Measurements from ENCODE around the gene CFAP57.

The CFAP57 gene

DNA sequence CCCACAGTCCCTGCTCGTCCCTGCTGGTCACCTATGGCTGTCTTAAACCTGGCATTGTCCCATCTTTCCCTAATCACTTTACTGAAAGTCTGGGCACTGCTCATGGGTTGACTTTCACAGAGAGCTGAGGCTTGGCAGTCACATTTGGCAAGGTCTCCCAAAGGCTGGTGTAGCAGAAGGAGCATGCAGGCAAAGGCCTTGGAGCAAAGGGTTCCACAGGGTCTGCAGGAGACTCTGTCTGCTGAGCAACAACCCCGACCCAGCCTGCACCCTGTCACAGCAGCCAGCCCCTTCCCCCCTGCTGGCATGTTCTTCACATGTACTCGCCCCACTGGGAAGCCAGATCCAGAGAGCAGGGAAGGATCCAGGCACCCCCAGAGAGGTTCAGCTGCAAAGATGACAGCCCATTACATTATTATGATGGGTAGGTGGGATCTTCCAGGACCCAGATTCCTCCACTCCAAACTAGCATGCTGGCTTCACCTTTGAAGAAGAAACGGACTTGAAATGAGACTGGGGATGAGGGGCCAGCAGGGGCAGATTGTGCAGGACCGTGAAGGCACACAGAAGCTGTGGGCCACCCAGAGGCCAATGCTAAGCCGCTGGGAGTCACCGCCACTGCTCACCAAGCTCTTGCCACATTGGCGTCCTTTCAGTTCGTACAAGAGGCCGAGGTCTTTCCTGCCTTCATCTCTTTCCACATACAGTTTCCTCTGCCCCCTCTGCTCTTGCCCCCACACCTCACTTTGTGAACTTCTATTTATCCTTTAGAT lies 83.5 kb downstream of the CFAP57 start:
- no peak for DNase-seq (ENCODE audit: low spot score)

DNA sequence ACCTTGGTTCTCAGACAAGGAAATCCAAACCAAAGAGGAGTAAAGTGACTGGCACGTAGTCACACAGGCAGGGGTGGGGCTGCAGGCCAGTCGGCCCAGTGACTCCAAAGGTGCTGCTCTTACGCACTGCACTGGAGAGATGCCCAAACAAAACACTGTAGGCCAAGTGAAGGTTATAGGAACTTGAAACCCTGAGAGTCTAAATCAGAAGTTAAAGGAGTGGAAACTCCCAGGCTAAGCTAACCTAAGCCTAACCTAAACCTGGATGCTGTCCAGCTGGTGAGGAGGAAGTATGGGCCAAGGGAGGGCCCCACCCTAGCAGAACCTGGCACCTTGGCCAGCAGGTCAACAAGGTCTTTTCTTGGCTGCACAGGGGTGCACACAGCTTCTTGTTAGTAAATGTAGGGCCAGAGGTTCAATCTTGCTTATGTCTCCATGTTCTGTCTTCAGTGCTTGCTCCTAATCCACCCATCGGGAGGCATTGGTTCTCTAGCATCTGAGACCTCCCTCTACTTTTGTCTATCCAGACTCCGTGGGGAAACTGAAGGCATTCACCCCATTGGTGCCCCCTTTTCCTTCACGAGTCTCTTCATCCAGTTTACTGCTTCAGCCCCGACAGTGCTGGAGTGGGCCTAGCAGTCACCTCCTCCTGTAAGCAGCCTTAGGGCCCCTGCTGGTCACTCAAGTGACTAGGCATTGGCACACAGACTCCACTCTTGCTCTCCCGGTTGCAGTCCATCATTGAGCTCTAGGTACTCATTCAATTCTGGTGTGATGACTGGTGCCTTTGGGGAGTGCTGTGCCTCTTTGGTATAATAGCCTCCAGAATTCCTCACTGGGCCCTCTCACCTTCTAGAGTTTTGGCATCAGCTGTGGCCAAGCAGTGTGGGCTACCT lies 84.8 kb downstream of the CFAP57 start:
- DNase-seq (ENCODE audit: low spot score): no peak

DNA sequence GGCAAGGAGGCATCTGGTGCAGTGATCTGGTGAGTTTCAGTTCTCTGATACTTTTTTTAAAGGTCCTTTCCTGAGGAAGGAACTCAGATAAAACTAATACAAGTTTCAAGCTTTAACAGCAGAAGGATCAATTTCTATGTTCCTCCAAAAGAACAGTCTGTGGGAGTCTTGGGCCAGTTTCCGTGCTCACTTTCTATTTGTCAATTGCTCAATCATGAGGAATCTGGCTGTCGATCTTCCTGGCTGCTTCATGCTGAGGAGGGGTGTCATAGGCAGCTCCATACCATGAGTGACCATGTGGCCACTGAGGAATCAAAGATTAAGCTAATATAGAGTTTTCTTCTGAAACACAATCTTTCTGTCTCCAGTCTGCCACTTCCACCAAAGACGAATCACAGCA lies 86.2 kb downstream of the CFAP57 start:
- no peak for DNase-seq (ENCODE audit: low spot score)

DNA sequence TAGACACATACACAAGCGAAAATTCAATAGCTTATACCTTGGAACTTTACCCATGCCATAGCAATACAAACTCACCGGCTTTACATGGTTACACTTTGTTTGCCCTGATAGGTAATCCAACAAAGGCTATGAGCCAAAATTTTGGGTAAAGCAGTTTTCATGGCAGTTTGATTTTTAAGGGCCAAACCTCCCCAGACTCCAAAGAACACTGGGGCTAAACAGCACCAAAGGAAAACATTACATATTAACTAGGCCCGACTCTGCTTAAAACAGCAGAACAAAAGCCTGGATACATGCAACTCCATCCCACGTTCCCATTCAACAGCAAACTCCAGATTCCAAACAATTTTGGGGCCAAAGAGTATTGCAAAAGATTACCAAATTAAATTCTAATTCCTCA lies 93.3 kb downstream of the CFAP57 start:
- DNase-seq (ENCODE audit: low spot score): no peak

DNA sequence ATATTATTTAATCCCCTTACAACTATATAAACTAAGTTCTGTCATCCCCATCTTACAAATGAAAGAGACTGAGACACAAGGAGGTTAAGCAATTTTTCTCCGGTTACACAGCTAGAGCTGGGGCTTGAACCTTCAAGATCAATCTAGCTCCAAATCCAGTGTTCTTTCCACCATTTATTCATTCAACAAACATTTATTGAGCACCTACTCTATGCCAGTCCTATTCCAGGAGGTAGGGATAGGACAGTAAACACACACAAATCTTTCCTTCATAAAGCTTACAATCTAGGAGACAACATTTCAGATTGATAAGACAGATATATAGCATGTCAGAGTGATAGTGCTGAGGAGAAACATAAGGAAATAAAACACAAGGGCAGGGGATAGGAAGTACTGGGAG lies 94.8 kb downstream of the CFAP57 start:
- DNase-seq (ENCODE audit: low spot score): no peak

DNA sequence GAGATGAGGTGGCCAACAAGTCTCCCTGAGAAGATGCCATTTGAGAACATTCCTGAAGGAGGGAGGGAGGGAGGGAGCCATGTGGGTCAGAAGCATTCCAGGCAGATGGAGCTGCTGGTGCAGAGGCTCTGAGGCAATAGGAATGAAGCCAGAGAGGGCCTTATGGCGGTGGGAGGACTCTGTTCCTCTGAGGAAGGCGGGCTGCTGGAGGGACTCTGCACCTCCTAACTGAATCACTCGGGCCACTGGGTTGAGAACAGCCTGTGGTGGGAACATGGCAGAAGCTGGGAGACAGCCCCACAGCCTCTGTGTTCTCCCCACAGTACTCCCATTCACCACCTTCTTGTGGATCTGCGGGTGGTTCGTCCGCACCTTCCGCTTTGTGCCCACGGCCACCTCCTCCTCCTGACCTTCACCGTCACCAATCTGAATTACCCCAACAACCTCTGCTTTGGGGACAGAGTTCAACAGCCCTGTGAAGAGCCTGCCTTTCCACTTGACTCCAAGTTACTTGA lies 95.2 kb downstream of the CFAP57 start:
- DNase-seq (ENCODE audit: low spot score): no peak

DNA sequence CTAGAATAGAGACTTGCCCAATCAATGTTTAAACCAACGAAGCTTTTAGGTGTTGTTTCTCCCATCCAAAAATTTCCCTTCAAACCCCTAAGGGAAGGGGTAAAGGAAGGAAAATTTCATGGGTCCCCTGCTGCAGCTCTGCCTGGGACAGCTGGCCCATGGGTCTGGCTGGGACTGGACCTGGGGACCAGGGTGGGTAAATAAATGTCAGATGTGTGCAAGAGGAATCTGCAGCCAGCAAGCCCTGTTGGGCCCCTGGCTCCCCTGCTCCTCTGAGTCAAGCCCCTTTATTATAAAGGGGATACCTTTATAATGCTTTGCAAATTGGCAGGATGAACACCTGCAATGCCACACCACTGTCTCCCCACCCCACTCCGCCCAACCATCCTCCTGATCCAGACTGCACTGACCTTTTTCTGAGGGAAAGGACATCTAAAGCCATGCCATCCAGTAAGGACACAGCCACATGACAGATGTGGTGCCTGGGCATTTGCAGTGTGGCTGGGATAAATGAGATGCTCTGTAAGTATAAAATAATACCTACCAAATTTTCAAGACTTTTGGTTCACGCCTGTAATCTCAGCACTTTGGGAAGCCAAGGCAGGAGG lies 95.8 kb downstream of the CFAP57 start:
- no peak for DNase-seq (ENCODE audit: low spot score)

DNA sequence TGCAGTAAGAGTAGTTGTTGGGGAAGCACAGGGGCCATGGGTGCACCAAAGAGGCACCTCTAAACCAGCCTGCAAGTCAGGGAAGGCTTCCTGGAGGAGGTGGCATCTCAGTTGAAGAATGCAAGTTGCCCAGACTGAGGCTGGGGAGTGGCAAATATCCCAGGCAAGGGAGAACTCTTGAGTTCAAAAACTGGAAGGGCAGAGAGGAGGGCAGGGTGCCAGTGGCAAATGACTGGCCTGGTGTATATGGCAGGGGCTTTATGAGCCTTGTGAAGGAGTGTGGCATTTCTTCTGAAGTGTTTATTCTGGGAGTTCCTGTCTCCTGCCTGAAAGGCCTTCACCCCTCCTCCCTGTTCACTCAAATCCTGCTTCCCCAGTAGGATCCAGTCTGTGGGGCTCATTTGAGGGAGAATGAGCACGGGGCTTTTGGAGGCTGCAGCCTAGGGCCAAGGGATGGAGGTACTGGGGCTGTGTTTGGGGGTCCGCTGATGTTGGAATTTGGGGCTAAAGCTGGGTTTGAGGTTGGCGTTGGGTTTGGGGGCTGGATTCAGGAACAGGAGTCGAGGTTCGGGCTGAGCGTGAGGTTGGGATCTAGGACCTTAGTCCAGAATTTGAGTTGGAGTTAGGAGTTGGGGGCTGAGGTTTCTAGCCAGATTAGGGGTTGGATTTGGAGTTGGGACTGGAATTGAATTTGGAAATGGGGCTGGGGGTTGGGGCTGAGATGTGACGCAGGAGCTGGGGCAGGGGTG lies 97.7 kb downstream of the CFAP57 start, which contains the start of gene TMEM125:
Gene TMEM125, plus strand, starts transcription at position 357 of the 749 bp plus-strand sequence. CDS start 2,740 bp downstream, outside the sequence.
- no peak for DNase-seq (ENCODE audit: low spot score)

DNA sequence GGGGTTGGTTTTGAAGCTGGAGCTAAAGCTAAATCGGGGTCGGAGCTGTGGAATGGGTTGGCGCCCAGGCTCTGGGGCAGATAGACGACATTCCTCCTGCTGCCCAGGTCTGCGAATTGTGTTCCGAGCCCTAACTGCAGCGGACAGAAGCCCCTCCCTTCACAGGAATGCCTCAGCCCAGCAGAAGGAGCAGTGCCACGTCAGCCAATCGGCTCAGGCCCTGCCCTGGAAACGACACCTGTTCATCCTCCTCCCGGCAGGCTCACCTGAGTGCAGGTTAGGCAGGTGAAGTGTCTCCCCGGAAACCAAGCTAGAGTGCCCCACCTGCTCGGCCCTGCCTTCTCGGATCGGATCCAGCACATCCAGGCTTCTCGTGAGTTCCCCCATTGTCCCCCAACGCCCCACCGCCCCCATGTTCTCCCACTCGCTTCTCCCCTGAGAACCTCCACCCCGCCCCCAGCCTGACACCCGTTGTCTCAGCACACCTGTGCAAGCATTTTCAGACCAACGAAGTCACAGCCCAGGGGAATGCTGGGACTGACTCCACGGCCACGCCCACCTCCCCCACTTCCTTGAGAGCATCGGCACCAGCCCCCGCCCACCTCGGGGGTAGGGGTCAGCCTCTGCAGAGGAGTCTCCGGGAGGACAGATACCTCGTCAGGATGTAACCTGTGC lies 98.4 kb downstream of the CFAP57 start:
- no peak for DNase-seq (ENCODE audit: low spot score)

DNA sequence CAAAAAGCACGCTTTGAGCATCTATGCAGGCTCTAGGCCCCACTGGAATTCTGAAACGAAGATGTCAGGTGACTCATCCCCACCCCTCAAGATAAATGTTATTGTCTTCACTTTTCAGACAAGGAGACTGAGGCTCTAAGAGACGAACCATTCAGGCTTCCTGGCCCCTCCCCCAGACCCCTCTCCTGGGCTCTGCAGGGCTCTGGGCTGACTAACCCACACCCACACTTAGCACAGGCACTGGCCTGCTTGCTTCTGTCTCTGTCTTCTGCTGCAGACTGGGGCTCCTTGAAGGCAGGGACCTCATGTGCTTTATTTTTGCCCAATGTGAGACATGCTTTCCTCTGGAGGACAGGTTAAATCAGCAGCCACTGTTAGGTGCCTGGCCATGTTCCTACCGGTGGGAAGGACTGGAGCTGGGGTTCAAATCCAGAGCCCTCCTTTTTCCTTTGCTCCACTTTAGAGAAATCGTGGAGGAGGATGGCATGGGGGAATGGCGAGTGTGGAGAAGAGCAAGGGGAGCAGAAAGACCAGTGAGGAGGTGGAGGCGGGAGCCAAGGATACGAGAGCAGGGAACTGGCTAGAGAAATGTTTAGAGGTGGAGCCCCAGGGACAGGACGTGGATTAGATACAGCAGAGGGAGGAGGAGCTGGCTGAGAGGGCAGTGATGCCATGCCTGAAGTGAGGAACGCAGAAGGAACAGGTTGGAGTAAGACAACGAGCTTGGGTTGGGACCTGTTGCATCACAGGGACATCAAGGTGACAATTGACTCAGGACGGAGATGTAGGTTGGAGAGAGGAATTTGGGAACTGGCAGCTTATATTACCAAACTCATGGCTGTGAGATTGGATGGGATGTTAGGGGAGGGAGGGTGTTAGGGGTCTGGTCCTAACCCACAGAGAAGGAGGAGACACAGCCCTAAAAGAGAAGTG lies 99.3 kb downstream of the CFAP57 start:
- DNase-seq (ENCODE audit: low spot score): no peak

DNA sequence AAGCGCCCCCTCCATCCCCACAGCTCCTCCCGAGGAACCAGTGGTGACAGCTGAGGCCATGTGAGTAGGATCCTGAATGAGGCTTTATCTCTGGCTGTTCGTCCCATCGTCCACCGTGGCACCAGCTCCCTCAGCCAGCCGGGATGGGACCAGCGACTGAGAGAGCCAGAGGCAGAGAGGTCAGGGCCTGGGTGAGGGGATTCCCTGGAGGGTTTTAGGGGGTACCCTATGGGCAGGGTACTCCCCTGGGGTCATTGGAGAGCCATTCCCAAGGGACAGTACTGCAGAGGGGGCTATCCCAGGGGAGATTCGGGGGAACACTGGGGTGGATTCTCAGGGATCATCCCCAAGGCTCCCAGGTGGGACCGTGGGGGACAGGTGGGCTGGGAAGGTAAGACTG lies 100.0 kb downstream of the CFAP57 start:
- no peak for DNase-seq (ENCODE audit: low spot score)

DNA sequence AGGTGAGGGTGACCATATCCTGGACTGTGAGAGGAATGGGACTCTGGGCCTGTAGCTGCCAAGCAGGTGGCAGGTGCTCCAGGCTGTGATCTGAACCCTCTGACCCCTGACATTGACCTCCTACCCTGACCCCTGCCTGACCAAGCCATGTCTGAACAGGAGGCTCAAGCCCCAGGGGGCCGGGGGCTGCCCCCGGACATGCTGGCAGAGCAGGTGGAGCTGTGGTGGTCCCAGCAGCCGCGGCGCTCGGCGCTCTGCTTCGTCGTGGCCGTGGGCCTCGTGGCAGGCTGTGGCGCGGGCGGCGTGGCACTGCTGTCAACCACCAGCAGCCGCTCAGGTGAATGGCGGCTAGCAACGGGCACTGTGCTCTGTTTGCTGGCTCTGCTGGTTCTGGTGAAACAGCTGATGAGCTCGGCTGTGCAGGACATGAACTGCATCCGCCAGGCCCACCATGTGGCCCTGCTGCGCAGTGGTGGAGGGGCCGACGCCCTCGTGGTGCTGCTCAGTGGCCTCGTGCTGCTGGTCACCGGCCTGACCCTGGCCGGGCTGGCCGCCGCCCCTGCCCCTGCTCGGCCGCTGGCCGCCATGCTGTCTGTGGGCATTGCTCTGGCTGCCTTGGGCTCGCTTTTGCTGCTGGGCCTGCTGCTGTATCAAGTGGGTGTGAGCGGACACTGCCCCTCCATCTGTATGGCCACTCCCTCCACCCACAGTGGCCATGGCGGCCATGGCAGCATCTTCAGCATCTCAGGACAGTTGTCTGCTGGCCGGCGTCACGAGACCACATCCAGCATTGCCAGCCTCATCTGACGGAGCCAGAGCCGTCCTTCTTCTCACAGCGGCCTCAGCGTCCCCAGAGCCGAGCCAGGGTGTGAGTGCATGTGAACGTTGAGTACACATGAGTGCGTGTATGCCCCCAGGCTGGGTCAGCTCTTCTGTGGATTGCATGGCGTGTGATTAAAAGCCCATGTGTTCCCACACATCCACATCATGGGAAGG lies 100.7 kb downstream of the CFAP57 start:
- DNase-seq (ENCODE audit: low spot score): no peak

DNA sequence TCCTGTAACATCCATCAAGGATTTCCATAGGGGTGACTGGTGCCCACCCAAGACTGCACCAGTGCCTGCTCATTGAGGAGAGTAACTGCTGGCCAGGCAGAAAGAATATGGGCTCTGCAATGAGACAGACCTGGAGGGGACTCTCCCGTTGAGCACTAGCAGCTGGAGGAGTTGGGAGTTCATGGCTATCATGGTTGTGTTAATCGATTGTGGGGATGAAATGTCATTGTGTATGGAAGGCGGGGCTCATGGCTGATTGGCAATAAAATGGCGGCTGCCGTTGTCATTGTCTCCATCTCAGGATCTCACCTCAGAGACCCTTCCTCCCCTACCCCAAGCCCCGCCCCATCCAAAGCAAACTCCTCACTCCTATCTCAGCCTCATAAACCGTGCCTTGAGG lies 101.6 kb downstream of the CFAP57 start:
- DNase-seq (ENCODE audit: low spot score): no peak

DNA sequence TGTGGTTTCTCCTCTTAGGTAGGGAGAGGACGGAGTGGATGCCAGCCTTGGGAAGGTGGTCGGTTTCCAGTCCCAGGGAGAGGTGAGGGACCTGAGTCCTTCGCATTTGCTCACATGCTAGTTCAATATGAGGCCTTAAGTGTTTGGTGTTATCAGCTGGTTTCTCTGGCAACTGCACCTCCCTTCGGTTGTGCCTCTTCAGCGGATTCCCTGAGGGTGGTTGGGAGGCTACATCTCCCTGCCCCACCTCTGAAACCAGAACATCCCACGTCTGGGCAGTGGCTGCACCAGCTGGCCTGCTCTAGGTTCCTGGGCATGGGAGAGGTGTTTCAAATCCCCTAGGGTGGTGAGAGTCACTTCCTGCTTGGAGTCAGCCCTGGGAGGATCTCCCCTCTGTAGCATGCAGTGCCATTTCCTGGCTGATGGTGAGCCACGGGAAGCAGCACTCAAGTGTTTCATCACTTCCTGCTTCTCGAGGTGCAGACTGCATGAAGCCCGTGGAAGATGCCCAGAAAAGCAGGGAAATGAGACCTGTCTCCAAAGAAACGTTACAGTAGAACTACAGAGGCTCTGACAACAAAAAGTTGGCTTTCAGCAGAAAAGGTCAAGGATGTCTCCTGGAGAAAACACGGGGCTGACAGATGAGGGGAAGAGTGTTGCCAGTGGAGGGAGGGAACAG lies 102.1 kb downstream of the CFAP57 start:
- no peak for DNase-seq (ENCODE audit: low spot score)

DNA sequence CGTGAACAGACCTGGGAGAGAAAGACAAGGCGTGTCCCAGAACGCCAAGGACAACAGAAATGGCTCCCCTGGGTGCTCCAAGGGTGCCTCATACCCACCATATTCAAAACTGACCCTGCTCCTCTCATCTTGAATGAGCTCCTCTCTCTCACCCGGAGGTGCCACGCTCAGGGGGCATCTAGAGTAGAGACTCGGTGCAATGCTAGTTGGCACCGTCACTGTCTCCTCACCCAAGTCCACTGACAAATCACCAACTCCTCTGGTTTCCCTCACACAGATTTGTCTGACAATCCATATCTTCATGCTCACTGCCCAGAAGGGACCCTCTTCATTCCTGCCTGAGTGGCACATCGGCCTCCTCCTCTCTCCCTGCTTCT lies 102.7 kb downstream of the CFAP57 start:
- no peak for DNase-seq (ENCODE audit: low spot score)

DNA sequence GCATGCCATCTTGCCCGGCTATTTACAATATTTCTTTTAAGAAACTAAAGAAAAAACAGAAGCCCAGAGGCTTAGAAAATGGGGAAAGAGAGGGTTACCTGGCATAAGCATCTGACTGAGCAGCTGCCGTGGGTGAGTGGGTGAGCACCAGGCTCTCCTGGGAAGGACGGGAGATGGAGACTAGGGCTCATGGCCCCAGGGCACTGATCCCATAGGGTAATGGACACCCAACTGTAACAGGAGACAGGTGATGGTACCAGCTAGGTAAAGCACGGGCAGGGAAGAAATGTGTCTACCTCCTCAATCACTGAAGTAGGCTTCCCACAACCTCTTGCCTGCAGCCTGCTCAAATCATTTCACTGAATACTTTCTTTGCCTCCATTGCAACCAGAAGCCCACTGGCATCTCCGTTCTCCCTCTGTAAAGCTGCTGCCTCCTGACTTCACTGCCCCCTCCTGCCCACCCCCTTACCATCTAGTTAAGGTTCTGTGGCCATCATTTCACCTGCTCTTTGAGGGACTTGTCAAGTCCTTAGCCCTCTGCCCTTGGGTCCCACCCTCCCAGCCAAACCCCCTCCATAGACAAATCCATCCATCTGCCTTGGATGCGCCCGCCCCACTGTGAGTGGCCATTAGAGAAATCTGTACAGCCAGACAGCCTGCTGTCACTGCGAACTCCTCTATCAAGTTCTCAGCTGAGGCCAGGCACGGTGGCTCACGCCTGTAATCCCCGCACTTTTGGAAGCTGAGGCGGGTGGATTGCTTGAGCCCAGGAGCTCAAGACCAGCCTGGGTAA lies 103.9 kb downstream of the CFAP57 start:
- DNase-seq (ENCODE audit: low spot score): no peak

DNA sequence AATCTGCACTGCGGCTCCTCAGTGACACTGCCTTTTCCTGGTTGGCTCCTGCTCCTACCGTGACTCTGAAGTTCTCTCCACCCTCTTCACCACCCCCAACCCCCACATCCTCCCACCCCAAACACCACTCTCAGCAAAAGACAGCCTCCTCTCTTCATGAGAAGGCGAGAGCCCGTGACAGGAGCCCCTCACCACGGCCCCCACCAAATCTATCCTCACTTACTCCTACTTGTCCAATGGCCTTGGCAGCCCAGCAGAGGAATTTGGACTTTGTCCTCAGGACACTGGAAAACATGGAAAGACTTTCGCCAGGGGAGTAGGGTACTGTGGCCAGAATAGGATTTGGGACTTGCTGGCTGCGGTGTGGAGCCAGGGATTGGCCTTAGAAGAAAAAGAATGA lies 104.5 kb downstream of the CFAP57 start:
- DNase-seq (ENCODE audit: low spot score): peak; percentile 65

All from HuH-7 (cell line).